Measurements from ENCODE around the gene ARID3C.
A peak's percentile ranks its signal among the peaks of the same experiment; 100 is the strongest.

DNA sequence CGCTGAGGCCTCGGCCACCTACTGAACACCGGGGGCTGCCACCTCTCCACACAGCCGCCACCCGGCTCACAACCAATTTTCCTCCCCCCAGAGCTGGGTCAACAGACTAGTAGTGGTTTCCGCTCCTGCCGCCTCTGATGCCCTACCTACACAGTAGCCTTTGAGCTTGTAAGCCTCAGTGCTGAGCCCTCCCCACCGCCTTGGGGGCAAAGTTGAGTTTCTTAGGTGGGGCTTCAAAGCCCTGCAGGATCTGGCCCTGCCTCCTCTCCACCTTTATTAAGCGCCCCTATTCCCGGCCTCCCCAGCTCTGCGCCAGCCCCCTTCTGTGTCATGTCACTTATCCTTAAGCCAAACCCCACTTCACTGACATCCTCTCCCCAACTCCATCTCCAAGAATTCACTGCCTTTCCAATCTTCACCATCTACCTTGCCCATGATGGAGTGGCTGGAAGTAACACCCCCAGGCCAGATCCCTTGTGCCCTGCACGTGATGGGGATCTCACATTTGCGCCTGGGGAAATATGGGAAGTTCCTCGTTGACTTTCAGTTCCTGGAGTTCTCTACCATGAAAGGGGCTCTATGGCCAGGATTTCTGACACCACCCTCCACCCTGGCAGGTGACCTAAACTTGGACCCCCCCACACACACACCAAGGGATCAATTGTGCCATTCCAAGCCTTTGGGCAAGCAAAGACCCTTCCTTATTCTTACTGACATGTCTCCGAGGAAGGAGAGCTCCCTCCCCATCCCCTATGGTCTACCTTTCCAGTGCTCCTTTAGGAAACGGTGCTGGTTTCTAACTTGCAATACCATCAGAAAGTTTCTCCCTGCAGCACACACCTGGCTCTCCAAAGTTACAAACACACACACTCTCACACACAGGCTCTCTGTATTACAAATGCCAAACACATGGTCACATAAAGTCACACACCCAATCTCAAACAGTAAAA, 36.7 kb downstream of the ARID3C start:
- TF ChIP-seq POLR2A (IDR thresholded peaks at IDR 0.05), result no peak
- TF ChIP-seq, protein P1, sequence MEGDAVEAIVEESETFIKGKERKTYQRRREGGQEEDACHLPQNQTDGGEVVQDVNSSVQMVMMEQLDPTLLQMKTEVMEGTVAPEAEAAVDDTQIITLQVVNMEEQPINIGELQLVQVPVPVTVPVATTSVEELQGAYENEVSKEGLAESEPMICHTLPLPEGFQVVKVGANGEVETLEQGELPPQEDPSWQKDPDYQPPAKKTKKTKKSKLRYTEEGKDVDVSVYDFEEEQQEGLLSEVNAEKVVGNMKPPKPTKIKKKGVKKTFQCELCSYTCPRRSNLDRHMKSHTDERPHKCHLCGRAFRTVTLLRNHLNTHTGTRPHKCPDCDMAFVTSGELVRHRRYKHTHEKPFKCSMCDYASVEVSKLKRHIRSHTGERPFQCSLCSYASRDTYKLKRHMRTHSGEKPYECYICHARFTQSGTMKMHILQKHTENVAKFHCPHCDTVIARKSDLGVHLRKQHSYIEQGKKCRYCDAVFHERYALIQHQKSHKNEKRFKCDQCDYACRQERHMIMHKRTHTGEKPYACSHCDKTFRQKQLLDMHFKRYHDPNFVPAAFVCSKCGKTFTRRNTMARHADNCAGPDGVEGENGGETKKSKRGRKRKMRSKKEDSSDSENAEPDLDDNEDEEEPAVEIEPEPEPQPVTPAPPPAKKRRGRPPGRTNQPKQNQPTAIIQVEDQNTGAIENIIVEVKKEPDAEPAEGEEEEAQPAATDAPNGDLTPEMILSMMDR (IDR thresholded peaks at IDR 0.05), result peak in 1 of 7 experiments; percentile 1

Measured in body of pancreas (tissue), 4 donors.